ENCODE results near the gene KYNU.
"Not testable (repeated sequence)": the region's sequence is repeated elsewhere in the genome, so short reads cannot be mapped to it uniquely, and the experiment has no call there.

KYNU gene

GRCh38 chr2:142881619-142882018 lies 4.2 kb downstream of the KYNU start:
- no peaks in the 10 kb centered on the region for H3K9me3 ChIP-seq
- no peaks in the 10 kb centered on the region for H3K36me3 ChIP-seq
- H3K4me1 ChIP-seq = no peaks in the 10 kb centered on the region
- H3K27me3 ChIP-seq = no peaks in the 10 kb centered on the region
- H3K4me3 ChIP-seq (ENCODE audit: low read depth, low read length) = no peak overlapping the region
- DNase-seq = no peak
- no peak for TF ChIP-seq CTCF (IDR thresholded peaks at IDR 0.05; ENCODE audit: low read depth, low read length)

- not testable (repeated sequence) for DNase-seq; H3K9me3 ChIP-seq; H3K27me3 ChIP-seq; H3K4me3 ChIP-seq (ENCODE audit: low read depth, low read length); H3K36me3 ChIP-seq; H3K4me1 ChIP-seq
These were observed 5.0 kb downstream of the KYNU start for GRCh38 chr2:142882500-142882899.

GRCh38 chr2:142883526-142883925 lies 6.1 kb downstream of the KYNU start:
- Histone ChIP-seq H3K4me1 (no peaks in the 10 kb centered on the region), H3K36me3 (no peaks in the 10 kb centered on the region), H3K27me3 (no peaks in the 10 kb centered on the region), H3K4me3 (ENCODE audit: low read depth, low read length) (no peak overlapping the region), H3K9me3 (no peaks in the 10 kb centered on the region)
- DNase-seq = no peak
- TF ChIP-seq CTCF (IDR thresholded peaks at IDR 0.05; ENCODE audit: low read depth, low read length) = no peak

GRCh38 chr2:142885543-142885942 lies 8.1 kb downstream of the KYNU start:
- no peak overlapping the region for H3K4me3 ChIP-seq (ENCODE audit: low read depth, low read length)
- no peak for TF ChIP-seq CTCF (IDR thresholded peaks at IDR 0.05; ENCODE audit: low read depth, low read length)
- H3K9me3 ChIP-seq = no peaks in the 10 kb centered on the region
- no peaks in the 10 kb centered on the region for H3K27me3 ChIP-seq
- H3K36me3 ChIP-seq = no peaks in the 10 kb centered on the region
- no peaks in the 10 kb centered on the region for H3K4me1 ChIP-seq
- no peak for DNase-seq

- Histone ChIP-seq H3K4me1 (no peaks in the 10 kb centered on the region), H3K27me3 (no peaks in the 10 kb centered on the region), H3K4me3 (ENCODE audit: low read depth, low read length) (no peak overlapping the region), H3K36me3 (no peaks in the 10 kb centered on the region), H3K9me3 (no peaks in the 10 kb centered on the region)
- no peak for TF ChIP-seq CTCF (IDR thresholded peaks at IDR 0.05; ENCODE audit: low read depth, low read length)
- no peak for DNase-seq
These were observed 15.3 kb downstream of the KYNU start for GRCh38 chr2:142892715-142893114.

- H3K36me3 ChIP-seq = no peaks in the 10 kb centered on the region
- no peak for DNase-seq
- H3K27me3 ChIP-seq = no peaks in the 10 kb centered on the region
- H3K9me3 ChIP-seq = no peaks in the 10 kb centered on the region
- TF ChIP-seq CTCF (IDR thresholded peaks at IDR 0.05; ENCODE audit: low read depth, low read length) = no peak
- no peaks in the 10 kb centered on the region for H3K4me1 ChIP-seq
- H3K4me3 ChIP-seq (ENCODE audit: low read depth, low read length) = no peak overlapping the region
These were observed 15.8 kb downstream of the KYNU start for GRCh38 chr2:142893241-142893640.

- H3K36me3 ChIP-seq = no peaks in the 10 kb centered on the region
- H3K27me3 ChIP-seq = no peaks in the 10 kb centered on the region
- H3K4me3 ChIP-seq (ENCODE audit: low read depth, low read length) = no peak overlapping the region
- H3K4me1 ChIP-seq = no peaks in the 10 kb centered on the region
- TF ChIP-seq CTCF (IDR thresholded peaks at IDR 0.05; ENCODE audit: low read depth, low read length) = no peak
- no peaks in the 10 kb centered on the region for H3K9me3 ChIP-seq
- no peak for DNase-seq
These were observed 20.3 kb downstream of the KYNU start for GRCh38 chr2:142897807-142898206.

GRCh38 chr2:142900327-142900726 lies 22.9 kb downstream of the KYNU start:
- not testable (repeated sequence) for H3K36me3 ChIP-seq, H3K4me1 ChIP-seq

More at GRCh38 chr2:142900327-142900726, 22.9 kb downstream of the KYNU start:
- not testable (repeated sequence) for DNase-seq; H3K4me3 ChIP-seq (ENCODE audit: low read depth, low read length); H3K27me3 ChIP-seq; H3K9me3 ChIP-seq

All from BE2C (cell line).